Gastroesophageal sphincter (tissue), 3 donors: ENCODE results near the gene KCNK2.

Experiments used
- CTCF ChIP-seq, 4 experiments: fragments of 200-600 bp in 2 of 4; fragments of 450-650 bp in 2 of 4; sonication (generic) in 1 of 4; IDR thresholded peaks; one replicate each; pipeline ENCODE4 v1.5.1; 2017 to 2019; ENCODE audit warnings: antibody characterized with exemption in 4 of 4, mild to moderate bottlenecking in 2 of 4, moderate library complexity in 2 of 4
- EP300 ChIP-seq: sonication (generic); formaldehyde crosslinking; IDR thresholded peaks from one replicate; pipeline ENCODE4 v1.6.1; 2017; ENCODE audit warnings: antibody characterized with exemption, mild to moderate bottlenecking
- POLR2AphosphoS5 ChIP-seq: sonication (generic); formaldehyde crosslinking; IDR thresholded peaks from one replicate; pipeline ENCODE4 v1.6.1; 2017; ENCODE audit warnings: antibody characterized with exemption

GRCh38 chr1:215137985-215138384 is 55.4 kb downstream of the KCNK2 start:
- TF ChIP-seq CTCF (IDR thresholded peaks at IDR 0.05) (no peak), POLR2AphosphoS5 (no peak), EP300 (no peak)
